ENCODE measurements around the gene SPATA12. TPM values are rescaled to one million over a fixed set of nuclear protein-coding genes. Genes with fewer than 3 reads are reported as not detected.

The SPATA12 gene
- total RNA-seq, 1 donor from 2014 or later = 0.38 TPM

GRCh38 chr3:57074135-57074534 lies 13.7 kb downstream of the SPATA12 start:
- TF ChIP-seq CTCF (IDR thresholded peaks at IDR 0.05; ENCODE audit: insufficient read depth, low read length, poor library complexity, severe bottlenecking) = no peak
- Histone ChIP-seq H3K27me3 (ENCODE audit: control insufficient read depth, insufficient read depth, low read length) (no peaks in the 10 kb centered on the region), H3K36me3 (ENCODE audit: control insufficient read depth, insufficient read depth, low read length) (no peaks in the 10 kb centered on the region), H3K4me3 (ENCODE audit: low read depth, low read length) (no peak overlapping the region)
- DNase-seq (ENCODE audit: low read depth) = no peak

- no peak for DNase-seq (ENCODE audit: low read depth)
- Histone ChIP-seq H3K27me3 (ENCODE audit: control insufficient read depth, insufficient read depth, low read length) (no peaks in the 10 kb centered on the region), H3K4me3 (ENCODE audit: low read depth, low read length) (no peak overlapping the region), H3K36me3 (ENCODE audit: control insufficient read depth, insufficient read depth, low read length) (no peaks in the 10 kb centered on the region)
- no peak for TF ChIP-seq CTCF (IDR thresholded peaks at IDR 0.05; ENCODE audit: insufficient read depth, low read length, poor library complexity, severe bottlenecking)
These were observed 16.0 kb downstream of the SPATA12 start for GRCh38 chr3:57076422-57076951.

GRCh38 chr3:57077630-57078343 lies 17.3 kb downstream of the SPATA12 start:
- Histone ChIP-seq H3K27me3 (ENCODE audit: control insufficient read depth, insufficient read depth, low read length) (no peaks in the 10 kb centered on the region), H3K4me3 (ENCODE audit: low read depth, low read length) (peak overlapping the region; percentile 76), H3K36me3 (ENCODE audit: control insufficient read depth, insufficient read depth, low read length) (no peaks in the 10 kb centered on the region)
- no peak for TF ChIP-seq CTCF (IDR thresholded peaks at IDR 0.05; ENCODE audit: insufficient read depth, low read length, poor library complexity, severe bottlenecking)
- DNase-seq (ENCODE audit: low read depth) = no peak

GRCh38 chr3:57078344-57078634 lies 17.8 kb downstream of the SPATA12 start:
- no peak for DNase-seq (ENCODE audit: low read depth)
- peak overlapping the region; percentile 76 for H3K4me3 ChIP-seq (ENCODE audit: low read depth, low read length)
- no peaks in the 10 kb centered on the region for H3K27me3 ChIP-seq (ENCODE audit: control insufficient read depth, insufficient read depth, low read length)
- no peak for TF ChIP-seq CTCF (IDR thresholded peaks at IDR 0.05; ENCODE audit: insufficient read depth, low read length, poor library complexity, severe bottlenecking)
- H3K36me3 ChIP-seq (ENCODE audit: control insufficient read depth, insufficient read depth, low read length) = no peaks in the 10 kb centered on the region

GRCh38 chr3:57078635-57079473 lies 18.4 kb downstream of the SPATA12 start:
- DNase-seq (ENCODE audit: low read depth) = no peak
- no peaks in the 10 kb centered on the region for H3K27me3 ChIP-seq (ENCODE audit: control insufficient read depth, insufficient read depth, low read length)
- TF ChIP-seq CTCF (IDR thresholded peaks at IDR 0.05; ENCODE audit: insufficient read depth, low read length, poor library complexity, severe bottlenecking) = peak; percentile 16
- H3K4me3 ChIP-seq (ENCODE audit: low read depth, low read length) = peak overlapping the region; percentile 76
- no peaks in the 10 kb centered on the region for H3K36me3 ChIP-seq (ENCODE audit: control insufficient read depth, insufficient read depth, low read length)
